Vein endothelial cell (primary cell): ENCODE measurements around the gene CLDN34. TPM values are rescaled to one million over a fixed set of nuclear protein-coding genes. Genes with fewer than 3 reads are reported as not detected.

Source experiments
- total RNA-seq: library from RNA; depleted of rRNA; stranded (reverse); fragments of >200 nt; gene quantifications from 2 replicates; pipeline ENCODE4 v1.2.3, GENCODE V29; 2012

The CLDN34 gene
- not detected in 2 replicates for total RNA-seq

GRCh38 chrX:9966775-9967408, at the start of gene CLDN34:
Gene CLDN34 (plus strand): TSS chrX:9967358. CDS start chrX:9967358, 0 bp downstream.

Other genes starting within 250 kb of the CLDN34 start
- 3.9 and 5.3 TPM in 2 replicates for gene GPR143, start 201.5 kb upstream of the CLDN34 start, total RNA-seq
- 15.5 and 17.0 TPM in 2 replicates for gene SHROOM2, start 180.9 kb upstream of the CLDN34 start, total RNA-seq
- gene CLCN4, start 189.6 kb downstream of the CLDN34 start, total RNA-seq: 14.0 and 15.3 TPM in 2 replicates